NCI-H524 treated with DMSO at 0.1 percent for 48 hours (cell line): Measurements from ENCODE around the gene JAKMIP1.

Experiments
- DNase-seq: peaks from one replicate; lab custom pipeline; 2025; lab: John Stamatoyannopoulos, UW

The JAKMIP1 gene

GRCh38 chr4:5992171-5992827 is 208.1 kb downstream of the JAKMIP1 start:
- DNase-seq: no peak

DNA sequence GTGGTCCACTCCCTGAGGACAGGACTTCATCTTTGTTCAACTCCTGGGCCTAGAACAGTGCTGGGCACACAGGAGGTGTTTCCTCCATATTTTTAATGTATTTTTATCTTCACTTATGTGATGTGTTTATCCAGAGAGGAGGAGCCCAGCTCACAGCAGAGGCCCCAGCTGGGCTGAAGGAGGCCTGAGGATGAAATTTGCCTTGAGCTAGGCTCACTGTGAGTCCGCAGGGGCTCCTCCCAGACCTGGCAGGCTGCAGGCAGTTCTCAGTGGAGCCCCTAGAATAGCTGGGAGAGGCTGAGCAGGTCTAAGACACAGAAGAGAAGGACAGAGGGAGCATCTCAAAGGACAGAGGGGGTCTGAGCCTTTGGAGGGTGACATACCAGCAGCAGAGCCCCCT is 208.9 kb downstream of the JAKMIP1 start:
- no peak for DNase-seq

- no peak for DNase-seq
Measured at GRCh38 chr4:5990446-5991160, 209.7 kb downstream of the JAKMIP1 start.

- no peak for DNase-seq
Measured at GRCh38 chr4:5989236-5990225, 210.8 kb downstream of the JAKMIP1 start.

- DNase-seq: no peak
Measured at GRCh38 chr4:5988086-5988845, 212.1 kb downstream of the JAKMIP1 start.

GRCh38 chr4:5984843-5985242 is 215.5 kb downstream of the JAKMIP1 start:
- DNase-seq: no peak

GRCh38 chr4:5982156-5982973 is 218.0 kb downstream of the JAKMIP1 start:
- no peak for DNase-seq

GRCh38 chr4:5980436-5981155 is 219.8 kb downstream of the JAKMIP1 start:
- peak; percentile 37 for DNase-seq

DNA sequence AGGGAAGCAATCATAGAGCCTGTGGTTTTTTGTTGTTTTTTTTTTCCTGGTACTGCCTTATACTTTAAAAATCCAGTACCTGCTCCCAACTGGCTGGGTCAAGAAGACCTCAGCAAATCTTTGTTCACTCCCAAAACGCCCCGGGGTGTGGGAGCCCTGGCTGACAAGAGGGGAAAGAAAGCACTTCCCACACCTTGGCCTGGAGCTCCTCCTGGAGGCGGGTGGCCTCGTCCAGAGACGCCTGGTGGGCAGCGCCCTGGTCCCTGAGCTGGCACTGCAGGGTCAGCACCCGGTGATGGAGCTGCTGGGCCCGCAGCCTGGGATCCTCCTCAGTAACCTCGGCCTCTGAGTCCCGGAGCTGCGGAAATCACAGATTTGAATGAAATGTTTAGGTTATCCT is 220.4 kb downstream of the JAKMIP1 start:
- DNase-seq: peak; percentile 17

GRCh38 chr4:5976921-5977320 is 223.4 kb downstream of the JAKMIP1 start:
- no peak for DNase-seq

DNA sequence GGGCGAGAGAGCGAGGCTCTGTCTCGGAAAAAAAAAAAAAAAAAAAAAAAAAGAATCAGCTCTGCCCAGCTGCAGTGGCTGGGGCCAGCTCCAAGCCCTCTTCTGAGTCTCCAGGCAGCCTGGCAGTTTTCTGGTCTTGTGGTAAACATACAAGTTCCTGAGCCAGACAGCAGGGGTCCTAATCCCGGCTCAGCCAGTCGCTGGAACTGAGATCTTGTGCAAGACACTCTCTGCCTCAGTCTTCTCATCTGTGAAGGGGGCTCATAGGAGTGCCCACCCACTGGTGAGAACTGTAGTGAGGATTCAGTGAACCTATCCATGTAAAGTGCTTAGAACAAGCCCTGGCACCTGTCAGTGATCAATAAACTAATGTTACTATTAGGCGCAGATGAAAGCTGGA is 223.9 kb downstream of the JAKMIP1 start:
- DNase-seq: no peak
